HG03175 (cell line): Measurements from ENCODE around the gene CARD10.
"Not testable (repeated sequence)": the region's sequence is repeated elsewhere in the genome, so short reads cannot be mapped to it uniquely, and the experiment has no call there.

Experiments used
- ATAC-seq: cut with Tn5 transposase; IDR thresholded peaks from one replicate; pipeline ENCODE4 v1.9.1; 2021; ENCODE audit warnings: mild to moderate bottlenecking, moderate library complexity; ENCODE audit not compliant: unreplicated experiment

CARD10 gene

DNA sequence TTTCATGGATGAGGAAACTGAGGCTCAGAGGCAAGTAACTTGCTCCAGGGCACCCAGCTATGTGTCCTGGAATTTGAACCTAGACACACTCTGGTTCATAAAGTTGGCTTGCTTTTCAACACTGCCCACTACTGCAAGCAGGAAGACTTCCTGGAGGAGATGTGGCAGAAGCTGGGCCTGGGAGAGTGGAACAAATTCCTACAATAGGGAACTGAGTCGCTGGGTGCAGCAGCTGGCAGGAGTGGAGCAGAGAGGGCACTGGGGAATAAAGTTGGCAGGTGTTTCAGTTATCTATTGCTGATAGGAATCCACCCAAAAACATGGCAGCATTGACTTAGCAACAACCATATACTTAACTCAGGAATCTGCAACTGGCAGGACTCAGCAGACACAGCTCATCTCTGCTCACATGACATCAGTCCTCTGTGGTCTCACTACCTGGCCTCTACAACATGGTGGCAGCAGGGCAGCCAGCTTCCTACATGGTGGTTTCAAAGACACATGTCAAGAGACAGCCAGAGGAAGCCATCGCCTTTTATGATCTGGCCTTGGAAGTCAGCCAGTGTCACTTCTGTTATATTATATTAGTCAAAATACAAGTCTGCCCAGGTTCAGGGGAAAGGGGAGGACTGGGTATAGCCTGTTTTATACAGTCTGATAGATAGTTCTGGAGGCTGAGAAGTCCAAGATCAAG is 10.6 kb upstream of the CARD10 start:
- ATAC-seq = no peak

DNA sequence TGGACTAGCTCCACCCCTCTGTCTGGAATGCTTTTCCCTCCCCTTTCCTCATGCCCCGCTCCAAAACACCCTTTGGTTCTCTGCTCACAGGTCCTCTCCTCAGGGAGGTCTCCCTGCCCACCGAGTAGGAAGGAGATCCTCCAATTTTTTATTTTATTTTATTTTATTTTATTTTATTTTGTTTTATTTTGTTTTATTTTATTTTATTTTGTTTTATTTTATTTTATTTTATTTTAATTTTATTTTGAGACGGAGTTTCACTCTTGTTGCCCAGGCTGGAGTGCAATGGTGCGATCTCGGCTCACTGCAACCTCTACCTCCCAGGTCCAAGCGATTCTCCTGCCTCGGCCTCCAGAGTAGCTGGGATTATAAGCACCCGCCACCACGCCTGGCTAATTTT is 8.7 kb upstream of the CARD10 start:
- ATAC-seq = not testable (repeated sequence)

- not testable (repeated sequence) for ATAC-seq
Measured at GRCh38 chr22:37527081-37527752, 8.0 kb upstream of the CARD10 start.

DNA sequence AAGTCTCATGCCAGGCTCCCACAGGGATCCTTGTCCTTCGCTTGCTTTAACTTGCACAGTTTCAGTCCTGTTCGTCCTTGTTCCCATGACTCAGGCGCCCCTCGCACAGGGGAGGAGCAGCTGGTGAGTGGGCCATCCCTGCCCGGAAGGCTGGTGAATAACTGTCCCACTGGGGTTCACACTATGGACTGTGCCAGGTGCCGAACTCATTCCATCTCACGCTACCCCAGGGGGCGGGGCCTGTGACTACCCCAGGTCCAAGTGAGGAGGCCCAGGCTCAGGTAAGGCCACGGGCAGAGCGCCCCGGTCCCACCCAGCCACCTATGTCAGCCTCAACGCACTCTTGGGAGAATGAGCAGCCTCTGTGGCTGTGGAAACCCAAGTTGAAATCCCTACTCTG is 7.2 kb upstream of the CARD10 start:
- no peak for ATAC-seq

GRCh38 chr22:37525746-37526350 is 6.6 kb upstream of the CARD10 start:
- ATAC-seq = no peak

GRCh38 chr22:37525073-37525745 is 6.0 kb upstream of the CARD10 start:
- ATAC-seq = no peak

GRCh38 chr22:37522482-37522881 is 3.3 kb upstream of the CARD10 start:
- ATAC-seq = no peak

DNA sequence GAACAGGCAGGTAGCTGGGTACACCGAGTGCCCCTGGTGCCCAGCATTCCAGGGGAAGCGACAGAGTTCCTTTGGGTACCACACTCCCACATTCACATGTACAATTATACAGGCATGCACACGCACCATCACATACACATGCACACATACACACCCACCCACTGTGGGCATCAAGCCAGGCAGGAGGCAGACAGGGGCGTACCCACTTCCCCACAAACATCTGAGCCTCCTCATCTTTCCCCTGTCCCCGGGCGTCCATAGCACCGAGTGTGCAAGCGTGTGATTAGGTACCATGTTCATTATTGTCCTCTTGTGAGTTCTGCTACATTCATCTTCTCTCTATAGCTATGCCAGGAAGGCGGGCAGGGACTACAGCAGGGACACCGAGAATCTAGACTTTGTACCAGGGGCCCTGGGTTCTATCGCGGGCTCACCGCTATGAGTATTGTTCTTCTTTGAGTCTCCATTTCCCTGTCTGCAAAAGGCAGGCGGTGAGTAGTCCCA is 2.1 kb upstream of the CARD10 start:
- no peak for ATAC-seq

GRCh38 chr22:37520776-37521191 is 1.6 kb upstream of the CARD10 start:
- ATAC-seq = no peak

DNA sequence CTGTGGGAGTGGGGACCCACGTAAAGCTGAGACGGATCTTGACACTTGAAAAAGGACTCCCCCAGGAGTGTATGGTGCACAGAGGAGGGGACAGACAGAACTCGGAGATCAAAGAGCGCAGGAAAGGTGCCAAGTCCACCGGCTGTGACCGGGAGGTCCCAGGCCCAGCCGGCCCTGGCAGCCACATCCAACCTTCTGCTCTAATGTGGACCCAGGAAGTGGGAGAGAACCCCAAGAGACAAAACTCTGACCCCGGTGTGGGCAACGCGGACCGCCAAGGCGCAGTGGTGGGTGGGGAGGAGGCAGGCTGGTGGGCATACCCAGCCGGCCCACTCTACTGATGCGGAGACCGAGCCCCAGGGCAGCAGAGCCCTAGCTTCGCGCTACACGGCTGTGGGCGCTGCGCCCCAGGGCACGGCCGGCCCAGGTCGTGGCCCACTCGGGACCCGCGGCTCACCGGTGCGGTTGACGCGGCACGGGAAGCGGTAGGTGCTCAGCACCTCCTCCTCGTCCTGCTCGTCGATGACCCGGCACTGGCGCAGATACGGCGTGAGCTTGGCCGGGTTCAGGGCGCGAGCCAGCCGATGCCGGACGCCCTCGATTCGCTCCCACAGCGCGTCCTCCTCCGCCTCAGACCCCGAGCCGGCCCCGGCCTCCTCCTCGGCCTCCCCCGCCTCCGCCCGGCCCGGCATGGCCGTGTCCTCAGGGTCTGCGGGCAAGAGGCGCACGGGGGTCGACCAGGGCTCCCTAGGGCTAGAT is 527 bp downstream of the CARD10 start:
- no peak for ATAC-seq

GRCh38 chr22:37517826-37518450 is 1.3 kb downstream of the CARD10 start:
- ATAC-seq = no peak

DNA sequence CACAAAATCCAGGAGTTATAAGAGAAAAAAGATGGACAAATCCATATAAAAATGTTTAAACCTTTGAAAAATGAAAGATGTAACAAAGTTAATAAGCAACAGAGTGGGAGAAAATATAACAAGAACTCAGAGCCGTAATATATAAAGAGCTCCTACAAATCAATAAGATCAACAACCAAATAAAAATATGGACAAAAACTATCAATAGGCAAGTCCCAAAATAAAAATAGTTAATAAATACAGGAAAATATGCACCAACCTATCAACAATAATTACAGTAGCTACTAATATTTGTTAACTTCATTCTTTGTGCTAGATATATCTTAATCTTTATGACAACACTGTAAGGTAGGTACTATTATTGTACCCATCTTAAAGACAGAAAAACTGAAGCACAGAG is 2.8 kb downstream of the CARD10 start:
- ATAC-seq = no peak

DNA sequence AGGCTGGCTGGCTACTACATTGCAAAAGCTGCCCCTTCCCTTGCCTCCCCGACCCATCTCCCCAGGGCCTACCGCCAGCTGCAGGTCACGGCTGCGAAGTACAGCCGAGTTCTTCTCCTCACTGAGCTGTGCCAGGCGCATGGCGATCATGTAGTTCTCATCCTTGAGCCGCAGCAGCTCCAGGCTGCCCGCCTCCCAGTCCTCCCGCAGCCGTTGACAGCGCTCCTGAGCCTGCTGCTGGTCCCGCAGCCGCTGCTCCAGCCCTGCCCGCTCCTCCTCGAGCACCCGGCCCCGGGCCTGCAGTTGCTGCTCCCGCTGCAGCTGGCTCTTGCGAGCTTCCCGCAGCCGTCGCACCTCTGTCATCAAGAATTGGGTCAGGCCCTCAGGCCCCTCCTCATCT is 3.3 kb downstream of the CARD10 start:
- no peak for ATAC-seq

- ATAC-seq = no peak
Measured at GRCh38 chr22:37514526-37515051, 4.6 kb downstream of the CARD10 start.

DNA sequence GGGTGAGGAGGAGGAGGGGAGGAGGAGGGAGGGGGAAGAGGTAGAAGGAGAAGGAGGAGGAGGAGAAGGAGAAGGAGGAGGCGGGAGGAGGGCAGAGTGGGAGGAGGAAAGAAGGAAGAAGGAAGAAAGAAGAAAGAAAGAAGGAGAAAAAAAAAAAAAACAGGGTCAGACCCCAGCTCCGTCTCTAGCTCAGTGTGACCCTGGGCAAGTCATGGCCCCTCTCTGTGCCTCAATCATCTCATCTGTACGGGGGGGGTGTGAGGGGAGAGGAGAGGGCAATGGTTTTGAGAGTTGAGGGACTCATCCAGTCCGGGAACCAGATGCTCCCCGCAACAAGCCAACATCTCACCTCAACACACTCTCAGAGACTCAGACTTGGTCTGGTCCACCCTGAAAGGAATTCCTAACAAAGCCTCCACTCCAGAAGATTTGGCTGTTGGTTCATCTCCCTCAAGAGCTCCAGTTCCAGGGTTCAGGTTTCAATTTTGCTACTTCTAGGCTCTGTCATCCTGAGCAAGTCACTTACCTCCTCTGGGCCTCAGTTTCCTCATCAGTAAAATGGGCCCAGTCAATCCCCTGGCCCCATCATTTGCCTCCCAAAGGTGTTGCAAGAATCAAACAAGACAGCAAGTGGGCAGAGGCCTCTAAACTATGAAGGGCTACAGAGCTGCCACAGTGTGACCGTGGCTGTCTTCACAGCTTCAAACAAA is 7.7 kb downstream of the CARD10 start:
- ATAC-seq = no peak

DNA sequence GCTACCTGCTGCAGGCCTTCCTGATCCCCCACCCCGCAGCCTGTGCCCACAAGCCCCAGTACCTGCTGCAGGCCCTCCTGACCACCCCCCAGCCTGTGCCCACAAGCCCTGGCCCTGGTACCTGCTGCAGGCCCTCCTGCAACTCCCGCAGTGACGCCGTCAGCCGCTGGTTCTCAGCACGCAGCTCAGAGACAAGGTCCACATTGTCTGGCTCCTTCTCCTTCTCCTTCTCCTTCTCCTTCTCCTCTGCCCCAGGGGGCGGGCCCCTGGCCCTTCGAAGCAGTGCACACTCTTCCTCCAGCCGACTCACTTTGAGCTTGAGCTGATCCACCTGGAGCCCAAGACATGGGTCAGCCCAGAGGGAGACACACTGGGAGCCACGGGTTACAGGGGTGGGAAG is 9.1 kb downstream of the CARD10 start:
- no peak for ATAC-seq

GRCh38 chr22:37509059-37509860 is 10.0 kb downstream of the CARD10 start:
- ATAC-seq = no peak

DNA sequence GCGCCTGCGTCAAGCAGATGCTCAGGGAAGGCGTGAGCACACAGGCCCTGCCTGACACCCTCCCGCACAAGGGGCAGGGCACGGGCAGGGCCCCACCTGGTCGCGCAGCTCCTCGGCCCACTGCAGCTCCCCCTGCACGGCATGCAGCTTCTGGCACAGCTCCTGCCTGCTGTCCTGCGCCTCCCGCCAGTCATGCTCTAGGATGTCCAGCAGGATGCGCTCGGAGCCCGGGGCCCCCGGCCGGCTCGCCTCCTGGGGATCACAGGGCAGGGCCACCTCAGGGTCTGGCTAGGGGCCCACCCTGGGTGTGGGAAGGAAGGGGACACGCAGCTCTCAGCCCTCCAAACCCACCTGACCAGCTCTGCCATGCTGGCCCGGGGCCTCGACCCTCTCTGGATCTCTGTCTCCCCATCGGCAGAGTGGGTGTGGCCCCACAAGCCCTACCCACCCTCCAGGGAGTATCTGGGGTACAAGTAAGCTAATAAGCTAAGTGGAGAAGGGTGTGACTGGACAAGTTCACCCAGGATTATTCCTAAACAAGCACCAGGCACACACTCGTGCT is 10.7 kb downstream of the CARD10 start:
- no peak for ATAC-seq
